A673 (cell line): ENCODE results near the gene ABHD17C. TPM values are rescaled to one million over a fixed set of nuclear protein-coding genes. Genes with fewer than 3 reads are reported as not detected.
"Not testable (repeated sequence)": the region's sequence is repeated elsewhere in the genome, so short reads cannot be mapped to it uniquely, and the experiment has no call there.

Source experiments
- Bru-seq: library from RNA; stranded (reverse); fragments of 400-500 nt; gene quantifications from one replicate; lab custom pipeline; 2021; lab: Mats Ljungman, UMichigan
- BruChase-seq, 2 experiments: library from RNA; stranded (reverse); fragments of 400-500 nt; gene quantifications; one replicate each; lab custom pipeline; 2021; lab: Mats Ljungman, UMichigan
- BruUV-seq: library from RNA; stranded (reverse); fragments of 400-500 nt; replicated peaks from 2 replicates; lab custom pipeline; 2021; lab: Mats Ljungman, UMichigan
- CTCF ChIA-PET: fragments of 300-600 bp; sonication (Branson Sonifier 250); formaldehyde crosslinking; loops from one replicate; lab custom pipeline; 2022; ENCODE audit warnings: antibody characterized with exemption; lab: Charles Lee
- POLR2A ChIA-PET: fragments of 300-600 bp; sonication (Branson Sonifier 250); formaldehyde crosslinking; loops from one replicate; lab custom pipeline; 2022; ENCODE audit warnings: antibody characterized with exemption; ENCODE audit not compliant: low non-redundant PET; lab: Charles Lee
- DNase-seq: peaks from one replicate; pipeline ENCODE4 v3.0.0-alpha.2; 2015; ENCODE audit warnings: low spot score
- H3K27ac ChIP-seq: fragments of 200-600 bp; sonication (generic); 2 replicates; pipeline ENCODE4 v1.5.1; 2016; ENCODE audit warnings: mixed run types, low read depth, mild to moderate bottlenecking, mixed read lengths, antibody characterized with exemption, low read length; ENCODE audit not compliant: poor library complexity, severe bottlenecking
- H3K27me3 ChIP-seq: fragments of 200-600 bp; sonication (generic); replicated peaks from 2 replicates; pipeline ENCODE4 v1.6.1; 2017; ENCODE audit warnings: mixed run types, low read depth, mild to moderate bottlenecking, mixed read lengths, antibody characterized with exemption, low read length; ENCODE audit not compliant: insufficient read depth, poor library complexity
- H3K36me3 ChIP-seq: fragments of 200-600 bp; sonication (generic); 2 replicates; pipeline ENCODE4 v1.6.1; 2016; ENCODE audit warnings: mixed run types, mild to moderate bottlenecking, mixed read lengths, antibody characterized with exemption, low read length; ENCODE audit not compliant: insufficient read depth, poor library complexity, severe bottlenecking
- H3K4me1 ChIP-seq: fragments of 200-600 bp; sonication (generic); 2 replicates; pipeline ENCODE4 v1.6.1; 2017; ENCODE audit warnings: mixed run types, mild to moderate bottlenecking, mixed read lengths, antibody characterized with exemption, low read length; ENCODE audit not compliant: insufficient read depth, poor library complexity, severe bottlenecking
- H3K4me3 ChIP-seq: fragments of 200-600 bp; sonication (generic); 2 replicates; pipeline ENCODE4 v1.5.1; 2016; ENCODE audit warnings: low read depth, mixed run types, mild to moderate bottlenecking, mixed read lengths, low read length; ENCODE audit not compliant: poor library complexity, severe bottlenecking
- H3K9me3 ChIP-seq: fragments of 200-600 bp; sonication (generic); 2 replicates; pipeline ENCODE4 v1.6.1; 2016; ENCODE audit warnings: mixed run types, low read depth, mild to moderate bottlenecking, mixed read lengths, antibody characterized with exemption, low read length; ENCODE audit not compliant: poor library complexity, severe bottlenecking
- EZH2 ChIP-seq: fragments of 200-600 bp; sonication (generic); IDR thresholded peaks from 2 replicates; pipeline ENCODE4 v1.6.1; 2017; ENCODE audit warnings: borderline replicate concordance, low read depth, mild to moderate bottlenecking, mixed read lengths, antibody characterized with exemption, low read length; ENCODE audit not compliant: poor library complexity, severe bottlenecking
- intact Hi-C: fragments of 100-400 bp; cut with micrococcal nuclease; formaldehyde crosslinking; loops from one replicate; pipeline ENCODE4 v1.10.0; 2022; ENCODE audit not compliant: unreplicated experiment
- long read RNA-seq: library from polyadenylated mRNA; stranded (forward); transcript quantifications from one replicate; pipeline ENCODE4 v2.0.0, GENCODE V29; 2022
- total RNA-seq: library from RNA; stranded (reverse); gene quantifications from 2 replicates; pipeline ENCODE4 v1.2.3, GENCODE V29; 2021
- TF ChIP-seq, protein P1 (sequence below): fragments of 300-800, 200-600 bp; sonication (generic); conservative IDR thresholded peaks from 2 replicates; pipeline ENCODE4 v1.5.1; 2017; ENCODE audit warnings: low read depth, mild to moderate bottlenecking, antibody characterized with exemption, low read length, moderate library complexity, mixed read lengths

The ABHD17C gene
- 7.8 and 9.9 TPM in 2 replicates for total RNA-seq
- percentile 59 among the genes with signal in this experiment for Bru-seq, nascent RNA
- BruChase-seq, experiment 1, labeled RNA remaining after a 2-hour chase, result percentile 49 among the genes with signal in this experiment
- percentile 47 among the genes with signal in this experiment for BruChase-seq, experiment 2, labeled RNA remaining after a 6-hour chase
- long read RNA-seq, transcript ABHD17C-201 (3 exons, 2,368 nt), result major isoform, 34 of 35 reads
- long read RNA-seq, partial matches to known transcripts, result 1 of 35 reads
- long read RNA-seq, other reads (novel, unspliced or antisense), result 0 of 35 reads

DNA sequence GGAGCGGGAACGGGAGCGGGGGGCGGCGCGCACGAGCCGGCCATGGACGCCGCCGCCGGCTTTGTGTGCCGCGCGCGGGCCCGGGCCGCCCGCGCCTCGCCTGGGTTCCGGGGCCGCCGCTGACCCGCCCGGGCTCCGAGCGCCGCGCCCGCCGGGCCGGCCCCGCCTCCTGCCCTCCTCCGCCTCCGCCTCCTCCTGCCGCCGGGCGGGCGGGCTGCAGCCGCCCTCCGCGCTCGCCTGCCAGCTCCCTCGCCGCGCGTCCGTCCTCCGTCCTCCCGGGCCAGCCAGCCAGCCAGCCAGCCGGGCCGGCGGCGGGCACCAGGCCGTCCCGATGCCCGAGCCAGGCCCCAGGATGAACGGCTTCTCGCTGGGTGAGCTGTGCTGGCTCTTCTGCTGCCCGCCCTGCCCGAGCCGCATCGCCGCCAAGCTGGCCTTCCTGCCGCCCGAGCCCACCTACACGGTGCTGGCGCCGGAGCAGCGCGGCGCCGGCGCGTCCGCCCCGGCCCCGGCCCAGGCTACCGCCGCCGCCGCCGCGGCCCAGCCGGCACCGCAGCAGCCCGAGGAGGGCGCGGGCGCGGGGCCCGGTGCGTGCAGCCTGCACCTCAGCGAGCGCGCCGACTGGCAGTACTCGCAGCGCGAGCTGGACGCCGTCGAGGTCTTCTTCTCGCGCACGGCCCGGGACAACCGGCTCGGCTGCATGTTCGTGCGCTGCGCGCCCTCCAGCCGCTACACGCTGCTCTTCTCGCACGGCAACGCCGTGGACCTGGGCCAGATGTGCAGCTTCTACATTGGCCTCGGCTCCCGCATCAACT is at the start of gene ABHD17C:
Gene ABHD17C (plus strand): TSS at position 212 of the 812 bp plus-strand sequence. CDS start 120 bp downstream, at position 332.
- TF ChIP-seq EZH2, result no peak
- TF ChIP-seq, protein P1, sequence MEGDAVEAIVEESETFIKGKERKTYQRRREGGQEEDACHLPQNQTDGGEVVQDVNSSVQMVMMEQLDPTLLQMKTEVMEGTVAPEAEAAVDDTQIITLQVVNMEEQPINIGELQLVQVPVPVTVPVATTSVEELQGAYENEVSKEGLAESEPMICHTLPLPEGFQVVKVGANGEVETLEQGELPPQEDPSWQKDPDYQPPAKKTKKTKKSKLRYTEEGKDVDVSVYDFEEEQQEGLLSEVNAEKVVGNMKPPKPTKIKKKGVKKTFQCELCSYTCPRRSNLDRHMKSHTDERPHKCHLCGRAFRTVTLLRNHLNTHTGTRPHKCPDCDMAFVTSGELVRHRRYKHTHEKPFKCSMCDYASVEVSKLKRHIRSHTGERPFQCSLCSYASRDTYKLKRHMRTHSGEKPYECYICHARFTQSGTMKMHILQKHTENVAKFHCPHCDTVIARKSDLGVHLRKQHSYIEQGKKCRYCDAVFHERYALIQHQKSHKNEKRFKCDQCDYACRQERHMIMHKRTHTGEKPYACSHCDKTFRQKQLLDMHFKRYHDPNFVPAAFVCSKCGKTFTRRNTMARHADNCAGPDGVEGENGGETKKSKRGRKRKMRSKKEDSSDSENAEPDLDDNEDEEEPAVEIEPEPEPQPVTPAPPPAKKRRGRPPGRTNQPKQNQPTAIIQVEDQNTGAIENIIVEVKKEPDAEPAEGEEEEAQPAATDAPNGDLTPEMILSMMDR, result no peak
- peaks cover 10% of the 10 kb centered on the region for H3K4me1 ChIP-seq
- H3K27me3 ChIP-seq, result no peaks in the 10 kb centered on the region
- H3K4me3 ChIP-seq, result peak within 1 kb of the TSS; percentile 70
- H3K27ac ChIP-seq, result no peak within 1 kb of the TSS
- H3K9me3 ChIP-seq, result no peaks in the 10 kb centered on the region
- no peaks in the 10 kb centered on the region for H3K36me3 ChIP-seq
- CTCF ChIA-PET, result no interaction called here
- BruUV-seq, result no TSS peak
- intact Hi-C loops, result no loop called here
- DNase-seq, result peak; percentile 61
- POLR2A ChIA-PET, result no interaction called here

- no peak for DNase-seq
- no peak overlapping the region for H3K27ac ChIP-seq
- ChIA-PET CTCF (interaction anchor here (0.6 kb wide), 1 partner anchor 24 kb away, joined by 3 read pairs; no protein-coding TSS in a partner anchor), POLR2A (no interaction called here)
- TF ChIP-seq, protein P1, result no peak
- TF ChIP-seq EZH2, result no peak
- H3K4me3 ChIP-seq, result no peak overlapping the region
- no peaks in the 10 kb centered on the region for H3K4me1 ChIP-seq
- no peaks in the 10 kb centered on the region for H3K36me3 ChIP-seq
- no TSS peak for BruUV-seq
- no peaks in the 10 kb centered on the region for H3K27me3 ChIP-seq
- peaks cover 6% of the 10 kb centered on the region for H3K9me3 ChIP-seq
- intact Hi-C loops, result no loop called here
Observed at GRCh38 chr15:80645494-80646065, 49.5 kb upstream of the ABHD17C start.

DNA sequence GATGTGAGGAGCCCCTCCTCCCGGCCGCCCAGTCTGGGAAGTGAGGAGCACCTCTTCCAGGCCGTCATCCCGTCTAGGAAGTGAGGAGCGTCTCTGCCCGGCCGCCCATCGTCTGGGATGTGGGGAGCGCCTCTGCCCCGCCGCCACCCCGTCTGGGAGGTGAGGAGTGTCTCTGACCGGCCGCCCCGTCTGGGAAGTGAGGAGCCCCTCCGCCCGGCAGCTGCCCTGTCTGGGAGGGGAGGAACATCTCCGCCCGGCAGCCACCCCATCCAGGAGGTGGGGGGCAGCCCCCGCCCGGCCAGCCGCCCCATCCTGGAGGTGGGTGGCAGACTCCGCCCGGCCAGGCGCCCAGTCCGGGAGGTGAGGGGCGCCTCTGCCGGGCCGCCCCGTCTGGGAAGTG is 47.7 kb upstream of the ABHD17C start:
- H3K36me3 ChIP-seq, intact Hi-C loops, DNase-seq, CTCF ChIA-PET, POLR2A ChIA-PET, H3K9me3 ChIP-seq, H3K4me1 ChIP-seq, H3K4me3 ChIP-seq, BruUV-seq, H3K27ac ChIP-seq, H3K27me3 ChIP-seq: not testable (repeated sequence)
